Measurements from ENCODE around the gene KCNAB2.

KCNAB2 gene

GRCh38 chr1:6045561-6045960, at the start of gene KCNAB2:
Gene KCNAB2, plus strand, starts transcription at chr1:6045888. Its CDS starts 5,649 bp downstream, at chr1:6051537.
- no peak for DNase-seq (ENCODE audit: low spot score)

GRCh38 chr1:5996641-5997270, 48.9 kb upstream of the KCNAB2 start:
- no peak for DNase-seq (ENCODE audit: low spot score)

- no peak for DNase-seq (ENCODE audit: low spot score)
Observed at GRCh38 chr1:5997316-5997715, 48.4 kb upstream of the KCNAB2 start.

GRCh38 chr1:5998051-5998905, 47.4 kb upstream of the KCNAB2 start:
- no peak for DNase-seq (ENCODE audit: low spot score)

- no peak for DNase-seq (ENCODE audit: low spot score)
Observed at GRCh38 chr1:5998906-5999301, 46.8 kb upstream of the KCNAB2 start.

GRCh38 chr1:5999711-6000443, 45.8 kb upstream of the KCNAB2 start:
- DNase-seq (ENCODE audit: low spot score), result no peak

- no peak for DNase-seq (ENCODE audit: low spot score)
Observed at GRCh38 chr1:6000444-6001288, 45.0 kb upstream of the KCNAB2 start.

GRCh38 chr1:6001992-6002576, 43.6 kb upstream of the KCNAB2 start:
- DNase-seq (ENCODE audit: low spot score), result no peak

GRCh38 chr1:6002714-6003501, 42.8 kb upstream of the KCNAB2 start:
- no peak for DNase-seq (ENCODE audit: low spot score)

- DNase-seq (ENCODE audit: low spot score), result no peak
Observed at GRCh38 chr1:6003568-6004411, 41.9 kb upstream of the KCNAB2 start.

- DNase-seq (ENCODE audit: low spot score), result no peak
Observed at GRCh38 chr1:6004412-6005123, 41.1 kb upstream of the KCNAB2 start.

- no peak for DNase-seq (ENCODE audit: low spot score)
Observed at GRCh38 chr1:6005276-6005917, 40.3 kb upstream of the KCNAB2 start.

GRCh38 chr1:6006882-6007281, 38.8 kb upstream of the KCNAB2 start:
- DNase-seq (ENCODE audit: low spot score), result no peak

- DNase-seq (ENCODE audit: low spot score), result no peak
Observed at GRCh38 chr1:6007318-6008083, 38.2 kb upstream of the KCNAB2 start.

GRCh38 chr1:6008084-6008415, 37.6 kb upstream of the KCNAB2 start:
- no peak for DNase-seq (ENCODE audit: low spot score)

- DNase-seq (ENCODE audit: low spot score), result no peak
Observed at GRCh38 chr1:6008696-6009095, 37.0 kb upstream of the KCNAB2 start.

- DNase-seq (ENCODE audit: low spot score), result no peak
Observed at GRCh38 chr1:6009120-6010040, 36.3 kb upstream of the KCNAB2 start.

Measured in activated CD4-positive, alpha-beta T cell treated with anti-CD3 and anti-CD28 coated beads, Interleukin-2, Interleukin-4, amounts not matched to agents 100 ng/mL and 50 ng/mL, durations not matched to agents 16 hours and 8 hours (primary cell).